ENCODE measurements around the gene LYSMD1.

The LYSMD1 gene

DNA sequence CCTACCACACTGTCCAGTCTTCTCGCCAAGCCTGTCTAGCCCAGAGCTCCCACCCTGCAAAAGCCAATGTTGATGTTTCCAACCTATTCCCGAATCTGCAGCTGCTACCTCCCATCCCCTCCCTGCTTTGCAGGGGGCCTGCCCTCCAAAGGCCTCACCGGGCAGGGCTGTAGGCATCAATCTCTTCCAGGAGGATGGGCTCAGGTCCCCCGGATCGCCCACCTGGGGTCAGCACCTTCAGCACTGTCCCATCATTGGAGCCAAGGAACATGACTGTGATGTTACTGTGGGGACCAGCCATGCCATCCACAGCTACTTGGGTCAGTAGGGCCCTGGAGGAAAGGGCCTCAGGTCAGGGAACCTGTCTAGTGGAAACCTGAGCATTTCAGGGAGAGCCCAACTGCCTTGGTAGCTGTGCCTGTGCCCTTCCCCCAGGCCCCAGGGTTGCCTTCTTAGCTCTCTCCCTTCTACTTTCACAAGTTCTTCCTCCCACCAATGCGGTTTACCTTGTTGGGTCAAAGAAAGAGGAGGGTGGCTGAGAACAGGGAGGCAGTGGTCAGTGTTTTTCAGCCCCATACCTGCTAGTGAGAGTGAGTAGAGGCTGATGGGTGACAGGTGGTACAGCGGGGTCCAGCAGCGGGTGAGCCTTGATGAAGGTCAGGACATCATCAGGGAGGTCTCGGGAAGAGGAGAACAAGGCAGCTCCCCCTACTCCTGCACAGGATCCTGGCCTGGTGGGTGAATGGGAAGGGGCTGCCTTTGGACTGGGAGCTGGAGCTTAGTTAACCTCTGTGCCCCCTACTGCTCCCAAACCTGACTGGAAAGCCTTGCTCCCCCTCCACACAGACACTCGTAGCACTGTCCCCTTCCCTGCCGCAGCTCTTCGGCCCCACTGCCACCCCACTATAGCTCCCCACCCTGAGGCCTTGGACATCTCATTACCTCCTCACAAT is 30.0 kb downstream of the LYSMD1 start:
- no peak for DNase-seq

DNA sequence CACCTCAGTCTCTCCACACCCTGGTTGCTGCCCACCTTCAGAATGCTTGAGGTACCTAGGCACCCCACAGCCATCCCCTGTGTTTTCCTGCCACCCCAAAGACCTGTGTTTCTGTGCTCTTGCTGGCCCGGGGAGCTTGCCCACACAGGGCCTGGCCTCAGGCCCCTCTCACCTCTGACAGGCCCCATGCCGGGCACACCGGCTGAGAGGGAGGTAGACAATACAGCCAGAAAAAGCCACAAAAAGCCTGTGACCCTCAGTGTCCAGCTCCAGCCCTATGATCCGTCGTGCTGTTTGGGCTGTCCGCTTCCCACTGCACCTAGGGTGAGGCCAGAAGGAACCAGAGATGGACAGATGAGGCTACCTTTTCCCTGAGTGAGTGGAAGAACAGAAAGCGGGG is 30.7 kb downstream of the LYSMD1 start:
- DNase-seq = no peak

DNA sequence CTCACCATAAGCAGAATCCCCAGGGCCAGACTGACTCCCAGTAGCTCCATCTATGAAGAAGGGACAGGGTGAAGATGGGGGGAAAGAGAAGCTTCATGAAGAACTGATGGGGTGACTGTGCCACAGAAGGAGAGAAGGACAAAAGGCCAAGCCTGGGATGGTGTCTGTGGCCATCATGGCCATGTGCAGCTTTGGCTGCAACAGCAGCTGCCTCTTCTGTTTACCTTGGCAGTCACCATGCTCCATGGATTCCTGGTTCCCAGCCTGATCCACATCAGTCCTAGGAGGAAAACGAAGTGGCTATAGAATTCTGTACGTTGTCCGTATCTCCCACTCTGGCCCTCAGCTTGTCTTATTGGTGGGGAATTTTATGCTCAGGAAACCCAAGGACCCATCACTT is 31.3 kb downstream of the LYSMD1 start:
- no peak for DNase-seq

DNA sequence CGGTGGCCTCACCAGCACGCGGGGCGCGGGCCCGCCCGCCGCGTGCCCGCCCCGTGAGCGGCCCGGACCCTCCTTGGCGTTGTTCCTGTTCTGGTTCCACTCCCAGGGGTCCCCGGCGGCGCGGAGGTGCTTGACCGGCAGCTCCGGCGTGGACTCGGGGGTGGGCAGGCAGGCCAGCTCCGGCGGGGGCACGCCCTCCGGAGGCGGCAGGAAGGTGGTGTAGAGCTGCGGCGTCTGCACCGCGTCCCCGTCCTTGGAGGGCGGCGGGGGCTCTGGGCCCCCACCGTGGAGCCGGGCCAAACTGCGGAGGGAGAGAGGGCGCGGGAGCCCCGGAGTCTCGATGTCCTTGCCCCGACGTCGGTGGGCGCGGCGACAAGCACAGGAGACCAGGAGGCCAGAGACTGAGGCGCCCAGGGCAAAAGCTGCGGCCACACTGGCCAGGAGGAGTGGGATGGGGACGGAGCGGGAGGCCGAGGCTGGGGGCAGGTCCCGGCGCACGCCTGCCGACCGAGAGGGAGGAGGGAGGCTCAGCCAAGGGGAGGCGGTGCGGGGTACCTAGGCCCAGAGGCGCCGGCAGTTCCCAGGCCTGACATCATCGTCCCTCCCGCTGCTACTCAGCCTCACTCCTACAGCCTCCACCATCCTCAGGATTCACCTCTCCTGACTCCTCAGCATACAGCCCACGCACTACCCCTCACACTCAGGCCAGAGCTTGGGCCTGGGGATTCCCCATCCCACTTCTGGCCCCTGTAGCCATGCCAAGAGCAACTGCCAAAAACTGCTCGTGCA is 32.5 kb downstream of the LYSMD1 start:
- no peak for DNase-seq

DNA sequence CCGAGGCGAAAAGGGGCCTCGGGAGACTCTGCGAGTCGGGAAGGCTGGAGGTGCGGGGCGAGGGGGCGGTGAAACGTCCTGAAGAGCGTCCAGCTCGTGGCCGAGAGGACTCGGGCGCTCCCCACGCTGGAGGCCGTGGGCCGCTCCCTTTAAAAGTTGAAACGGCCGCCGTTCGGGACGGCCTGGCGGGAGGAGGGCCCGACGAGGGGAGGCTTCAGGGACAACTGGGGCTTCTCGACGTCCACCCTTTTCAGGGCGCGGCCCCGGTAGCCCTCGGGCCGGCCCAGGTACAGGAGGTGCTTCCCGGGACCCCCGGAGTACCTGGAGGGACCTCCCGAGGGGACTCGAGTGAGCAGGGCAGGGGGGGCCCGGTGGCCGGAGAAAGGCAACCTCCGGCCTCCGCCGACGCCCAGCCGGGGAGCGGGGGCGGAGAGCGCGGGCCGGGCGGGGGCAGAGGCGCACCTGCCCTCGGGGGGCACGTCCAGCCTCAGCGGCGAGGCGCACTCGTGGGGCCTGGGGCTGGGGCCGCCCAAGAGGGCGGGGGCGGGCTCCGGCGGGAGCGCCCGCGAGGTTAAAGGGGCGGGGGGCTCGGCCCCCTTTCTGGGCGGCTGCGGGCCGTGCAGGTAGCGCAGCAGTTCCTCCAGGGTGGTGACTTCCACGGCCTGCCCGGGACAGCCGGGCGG is 33.2 kb downstream of the LYSMD1 start:
- no peak for DNase-seq

DNA sequence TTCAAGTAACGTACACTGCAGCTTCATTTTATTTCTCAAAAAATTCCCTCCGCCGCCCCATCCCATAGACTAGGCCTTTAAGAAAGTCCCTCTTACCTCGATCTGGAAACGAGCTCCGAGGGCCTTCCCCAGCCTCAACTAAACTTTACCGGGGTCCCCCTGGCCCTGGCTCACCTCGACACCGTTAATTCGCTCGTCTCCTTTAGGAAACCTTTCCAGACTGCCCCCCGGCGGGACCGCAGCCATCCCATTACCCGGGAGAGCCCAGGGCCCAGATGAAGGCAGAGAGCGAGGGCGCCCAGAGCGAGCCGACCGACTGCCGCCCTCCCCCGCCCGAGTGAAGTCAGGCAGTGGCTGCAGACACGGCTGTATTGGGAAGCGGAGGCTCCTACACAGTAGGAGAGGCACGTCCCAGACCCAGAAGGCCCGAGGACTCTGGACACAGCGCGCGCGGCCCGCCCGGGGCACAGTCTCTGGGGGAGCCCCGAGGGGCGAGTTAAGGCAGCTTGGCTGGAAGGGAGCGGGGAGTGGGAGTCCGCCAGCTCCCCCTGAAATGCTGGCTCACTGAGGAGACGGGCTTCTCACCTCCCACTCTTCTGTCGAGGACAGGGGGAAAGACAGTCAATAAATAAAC is 33.9 kb downstream of the LYSMD1 start:
- no peak for DNase-seq

DNA sequence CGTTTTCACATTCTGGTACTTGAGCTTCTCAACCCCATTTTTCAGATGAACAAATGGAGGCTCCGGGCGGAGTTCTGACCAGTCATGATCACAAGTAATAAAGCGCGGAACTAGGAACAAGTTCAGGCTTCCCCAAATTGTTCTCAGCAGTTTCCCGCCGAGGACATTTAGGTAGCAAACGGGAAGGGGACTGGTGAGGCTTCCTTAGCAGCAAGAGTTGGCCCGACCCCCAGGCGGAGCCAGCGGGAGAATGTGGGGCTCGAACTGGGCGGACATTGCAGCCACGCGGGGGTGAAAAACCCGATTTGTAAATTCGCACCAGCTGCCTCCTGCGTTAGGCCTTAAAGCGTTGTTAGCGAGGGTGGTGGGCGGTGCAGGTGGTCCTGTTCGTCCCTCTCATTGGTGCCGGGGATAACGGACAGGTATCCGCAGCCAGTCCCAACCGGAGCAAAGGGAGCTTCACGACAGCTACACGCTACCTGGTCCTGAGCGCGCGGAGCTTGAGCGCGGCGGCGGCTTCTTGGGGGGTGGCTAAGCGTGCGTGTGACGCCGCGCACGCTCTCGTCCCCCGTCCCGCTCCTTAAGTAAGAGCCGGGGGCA is 34.6 kb downstream of the LYSMD1 start:
- no peak for DNase-seq

DNA sequence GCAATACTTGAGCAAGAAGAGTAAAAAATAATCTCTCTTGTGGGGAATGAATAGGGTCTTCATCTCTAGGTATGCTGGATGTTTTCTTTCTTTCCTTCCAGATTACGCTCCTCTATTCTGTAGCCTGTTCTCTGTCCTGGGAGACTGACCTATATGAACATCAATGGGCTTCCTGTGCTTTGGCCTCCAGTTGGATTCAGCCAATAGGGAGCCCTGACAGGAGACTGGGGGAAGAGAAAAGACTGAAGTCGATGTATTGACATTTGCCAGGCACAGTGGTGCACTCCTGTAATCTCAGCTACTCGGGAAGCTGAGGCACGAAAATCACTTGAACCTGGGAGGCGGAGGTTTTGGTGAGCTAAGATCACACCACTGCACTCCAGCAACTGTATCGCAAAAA is 36.9 kb downstream of the LYSMD1 start:
- no peak for DNase-seq

DNA sequence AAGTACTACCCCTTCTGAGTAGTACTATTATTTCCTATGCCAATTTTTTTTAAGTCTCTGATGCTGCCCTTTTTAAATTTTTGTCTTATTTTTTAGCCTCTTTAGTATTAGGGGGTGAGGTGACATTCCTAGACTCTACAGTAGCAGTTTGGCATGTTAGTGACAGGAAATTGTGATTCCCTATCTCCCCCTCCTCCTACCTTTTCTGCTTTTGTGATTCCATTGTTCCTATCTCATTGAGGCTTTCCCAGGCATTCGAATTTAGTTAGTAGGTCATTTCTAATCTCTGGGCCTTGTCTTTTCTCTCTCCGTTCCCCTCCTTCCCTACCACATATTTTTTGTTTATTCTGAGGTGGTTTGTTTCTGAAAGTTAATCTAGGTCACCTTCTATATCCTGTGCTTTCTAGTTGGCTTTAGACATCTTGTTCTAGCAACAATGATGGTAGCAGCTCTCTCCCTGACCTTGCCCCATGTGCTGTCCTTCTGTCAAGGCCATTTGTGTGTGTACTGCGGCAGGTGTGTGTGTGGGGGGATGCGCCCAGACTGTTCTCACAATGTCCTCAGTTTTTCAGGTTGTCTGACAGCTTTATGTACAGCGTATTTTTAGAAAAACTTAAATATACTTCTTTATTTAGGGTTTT is 40.8 kb downstream of the LYSMD1 start:
- no peak for DNase-seq

DNA sequence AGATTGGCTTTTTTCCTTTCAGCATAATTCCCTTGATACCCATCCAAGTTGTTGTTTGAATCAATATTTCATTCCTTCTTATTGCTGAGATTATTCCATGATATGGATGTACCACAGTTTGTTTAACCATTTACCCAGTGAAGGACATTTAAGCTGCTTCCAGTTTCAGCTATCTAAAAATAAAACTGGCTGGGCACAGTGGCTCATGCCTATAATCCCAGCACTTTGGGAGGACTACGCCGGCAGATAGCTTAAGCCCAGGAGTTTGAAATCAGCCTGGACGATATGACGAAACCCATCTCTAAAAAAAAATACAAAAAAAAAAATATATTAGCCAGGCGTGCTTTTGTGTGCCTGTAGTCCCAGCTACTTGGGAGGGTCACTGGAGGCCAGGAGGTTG is 51.8 kb downstream of the LYSMD1 start:
- DNase-seq = no peak

Measured in NCI-H510A (cell line).